Duodenal mucosa (tissue), 2 donors: Measurements from ENCODE around the gene SUSD3.
"Not testable (repeated sequence)": the region's sequence is repeated elsewhere in the genome, so short reads cannot be mapped to it uniquely, and the experiment has no call there.

Experiments used
- H3K27ac ChIP-seq: one replicate; pipeline ENCODE4 v1.7.0; 2013; ENCODE audit warnings: low read depth, low read length
- H3K27me3 ChIP-seq, 2 donors: one replicate each; pipeline ENCODE4 v1.7.0; 2013; ENCODE audit warnings: low read length in 2 of 2, control low read depth in 1 of 2; ENCODE audit not compliant: insufficient read depth in 2 of 2, control insufficient read depth in 1 of 2
- H3K36me3 ChIP-seq, 2 donors: one replicate each; pipeline ENCODE4 v1.7.0; 2013; ENCODE audit warnings: low read length in 2 of 2, control low read depth in 1 of 2; ENCODE audit not compliant: insufficient read depth in 2 of 2, control insufficient read depth in 1 of 2
- H3K4me1 ChIP-seq, 2 donors: one replicate each; pipeline ENCODE4 v1.7.0; 2013; ENCODE audit warnings: low read length in 2 of 2, control low read depth in 1 of 2; ENCODE audit not compliant: insufficient read depth in 2 of 2, control insufficient read depth in 1 of 2
- H3K4me3 ChIP-seq, 2 donors: one replicate each; pipeline ENCODE4 v1.7.0; 2013; ENCODE audit warnings: low read length in 2 of 2, low read depth in 1 of 2
- H3K9ac ChIP-seq, 2 donors: one replicate each; pipeline ENCODE4 v1.7.0; 2013; ENCODE audit warnings: low read length in 2 of 2, low read depth in 1 of 2
- H3K9me3 ChIP-seq, 2 donors: one replicate each; pipeline ENCODE4 v1.7.0; 2013; ENCODE audit warnings: low read length in 2 of 2, control low read depth in 1 of 2; ENCODE audit not compliant: control insufficient read depth in 1 of 2

The SUSD3 gene

DNA sequence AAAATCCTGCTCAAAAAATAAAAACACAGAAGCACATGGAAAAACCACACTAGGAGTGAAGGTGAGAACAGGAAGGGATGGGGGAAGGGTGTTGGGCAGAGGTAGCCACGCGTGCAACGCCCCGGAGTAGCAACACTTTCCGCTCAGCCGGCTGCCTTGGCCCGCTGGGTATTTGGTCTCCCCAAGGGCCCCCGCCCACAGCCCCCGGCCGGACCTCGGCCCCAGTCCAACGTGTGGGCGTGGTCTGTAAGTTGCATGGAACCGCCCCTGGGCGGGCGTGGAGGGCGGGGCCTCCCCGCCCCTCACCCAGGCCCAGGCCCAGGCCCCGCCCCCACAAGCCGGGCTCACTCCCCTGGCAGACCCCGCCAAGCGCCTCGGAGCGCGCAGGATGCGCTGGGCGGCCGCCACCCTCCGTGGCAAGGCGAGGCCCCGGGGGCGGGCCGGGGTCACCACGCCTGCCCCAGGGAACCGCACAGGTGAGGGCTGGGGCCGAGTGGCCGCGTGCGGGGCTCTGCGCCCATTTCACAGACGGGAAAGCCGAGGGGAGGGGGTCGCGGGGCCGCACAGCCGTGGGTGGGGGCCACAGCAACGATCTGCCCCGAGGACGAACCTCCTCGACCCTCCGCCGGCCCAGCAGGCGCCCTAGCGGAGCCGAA, at the start of gene SUSD3:
SUSD3 (plus strand) TSS at position 347 of the 656 bp plus-strand sequence; CDS start at position 389, 42 bp downstream.
- Histone ChIP-seq H3K36me3 (no peaks in the 10 kb centered on the region), H3K4me3 (peak within 1 kb of the TSS; percentile 61 to 65), H3K9me3 (no peaks in the 10 kb centered on the region), H3K9ac (peak within 1 kb of the TSS; percentile 55 to 60), H3K27me3 (no peaks in the 10 kb centered on the region), H3K27ac (peak within 1 kb of the TSS; percentile 28), H3K4me1 (peaks cover 41 to 43% of the 10 kb centered on the region in 2 donors)

GRCh38 chr9:93009337-93010015, 49.0 kb upstream of the SUSD3 start:
- peaks cover 0 to 30% of the 10 kb centered on the region in 2 donors for H3K36me3 ChIP-seq
- H3K9me3 ChIP-seq: no peaks in the 10 kb centered on the region
- no peaks in the 10 kb centered on the region for H3K27me3 ChIP-seq
- H3K4me3 ChIP-seq: no peak overlapping the region
- no peak overlapping the region for H3K9ac ChIP-seq
- no peak overlapping the region for H3K27ac ChIP-seq
- no peaks in the 10 kb centered on the region for H3K4me1 ChIP-seq

- Histone ChIP-seq H3K9ac (no peak overlapping the region), H3K9me3 (no peaks in the 10 kb centered on the region), H3K36me3 (peaks cover 0 to 26% of the 10 kb centered on the region in 2 donors), H3K27me3 (no peaks in the 10 kb centered on the region), H3K4me3 (no peak overlapping the region), H3K4me1 (no peaks in the 10 kb centered on the region), H3K27ac (no peak overlapping the region)
These were observed 48.4 kb upstream of the SUSD3 start for GRCh38 chr9:93010056-93010455.

- Histone ChIP-seq H3K4me3 (no peak overlapping the region), H3K27ac (no peak overlapping the region), H3K36me3 (peaks cover 0 to 25% of the 10 kb centered on the region in 2 donors), H3K27me3 (no peaks in the 10 kb centered on the region), H3K9me3 (no peaks in the 10 kb centered on the region), H3K4me1 (no peaks in the 10 kb centered on the region), H3K9ac (no peak overlapping the region)
These were observed 47.8 kb upstream of the SUSD3 start for GRCh38 chr9:93010704-93011103.

DNA sequence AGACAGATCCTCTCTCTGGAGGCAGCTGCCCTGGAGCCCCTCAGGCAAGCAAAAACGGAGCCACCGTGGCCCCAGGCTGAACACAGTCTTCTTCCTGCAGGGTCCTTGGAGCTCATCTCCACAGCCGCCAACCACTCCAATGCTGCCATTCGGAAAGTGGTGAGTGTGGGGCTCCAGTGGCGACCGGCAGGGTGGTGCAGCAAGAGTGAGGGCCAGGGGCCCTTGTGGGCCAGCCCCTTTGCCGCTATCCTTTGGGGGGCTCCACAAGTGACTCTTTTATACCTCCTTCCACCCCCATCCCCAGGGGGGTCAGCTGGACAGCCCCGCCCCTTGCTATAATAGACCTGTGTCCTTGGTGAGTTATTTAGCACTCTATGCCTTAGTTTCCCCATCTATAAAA, 47.4 kb upstream of the SUSD3 start:
- no peak overlapping the region for H3K4me3 ChIP-seq
- no peaks in the 10 kb centered on the region for H3K27me3 ChIP-seq
- no peaks in the 10 kb centered on the region for H3K4me1 ChIP-seq
- peaks cover 0 to 22% of the 10 kb centered on the region in 2 donors for H3K36me3 ChIP-seq
- no peak overlapping the region for H3K27ac ChIP-seq
- no peaks in the 10 kb centered on the region for H3K9me3 ChIP-seq
- H3K9ac ChIP-seq: no peak overlapping the region

GRCh38 chr9:93012963-93013855, 45.3 kb upstream of the SUSD3 start:
- Histone ChIP-seq H3K36me3 (peaks cover 0 to 16% of the 10 kb centered on the region in 2 donors), H3K9ac (no peak overlapping the region), H3K4me3 (no peak overlapping the region), H3K27ac (no peak overlapping the region), H3K27me3 (no peaks in the 10 kb centered on the region), H3K4me1 (no peaks in the 10 kb centered on the region), H3K9me3 (no peaks in the 10 kb centered on the region)

GRCh38 chr9:93013856-93014582, 44.5 kb upstream of the SUSD3 start:
- no peaks in the 10 kb centered on the region for H3K27me3 ChIP-seq
- H3K4me3 ChIP-seq: no peak overlapping the region
- peaks cover 0 to 16% of the 10 kb centered on the region in 2 donors for H3K36me3 ChIP-seq
- no peak overlapping the region for H3K27ac ChIP-seq
- H3K9me3 ChIP-seq: no peaks in the 10 kb centered on the region
- H3K9ac ChIP-seq: no peak overlapping the region
- no peaks in the 10 kb centered on the region for H3K4me1 ChIP-seq

GRCh38 chr9:93015190-93015589, 43.3 kb upstream of the SUSD3 start:
- not testable (repeated sequence) for H3K27me3 ChIP-seq, H3K27ac ChIP-seq, H3K4me1 ChIP-seq, H3K9me3 ChIP-seq, H3K9ac ChIP-seq, H3K4me3 ChIP-seq
- peaks cover 0 to 21% of the 10 kb centered on the region in 2 donors for H3K36me3 ChIP-seq

DNA sequence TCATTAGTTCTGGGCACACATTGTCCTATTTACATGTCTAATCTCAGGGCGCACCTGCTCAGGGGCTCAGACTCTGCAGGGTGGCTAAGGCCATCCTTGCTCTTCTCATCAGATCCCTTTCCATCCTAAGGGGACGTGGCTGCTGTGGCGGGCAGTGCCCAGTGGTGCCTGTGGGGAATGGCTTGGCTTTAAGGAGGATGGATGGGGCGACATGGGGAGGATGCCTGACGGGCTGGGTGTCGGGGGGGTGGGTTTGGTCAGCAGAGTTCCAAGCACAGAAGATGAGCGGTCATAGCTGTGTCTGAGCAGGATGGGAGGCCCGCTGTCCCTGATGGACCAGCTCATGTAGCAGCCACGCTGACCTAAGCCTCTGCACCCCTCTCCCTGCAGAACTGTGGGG, 40.9 kb upstream of the SUSD3 start:
- Histone ChIP-seq H3K36me3 (peaks cover 0 to 29% of the 10 kb centered on the region in 2 donors), H3K27ac (no peak overlapping the region), H3K9me3 (no peaks in the 10 kb centered on the region), H3K27me3 (no peaks in the 10 kb centered on the region), H3K9ac (no peak overlapping the region), H3K4me3 (no peak overlapping the region), H3K4me1 (no peaks in the 10 kb centered on the region)
